Measurements from ENCODE around the gene RSRP1. TPM values are rescaled to one million over a fixed set of nuclear protein-coding genes. Genes with fewer than 3 reads are reported as not detected.

Gene RSRP1
- total and polyA plus RNA-seq, 2 of the 13 experiments (the other 11 are each of a cell fraction or from before 2014, with no cell fraction given): 43.9 to 52.8 TPM

DNA sequence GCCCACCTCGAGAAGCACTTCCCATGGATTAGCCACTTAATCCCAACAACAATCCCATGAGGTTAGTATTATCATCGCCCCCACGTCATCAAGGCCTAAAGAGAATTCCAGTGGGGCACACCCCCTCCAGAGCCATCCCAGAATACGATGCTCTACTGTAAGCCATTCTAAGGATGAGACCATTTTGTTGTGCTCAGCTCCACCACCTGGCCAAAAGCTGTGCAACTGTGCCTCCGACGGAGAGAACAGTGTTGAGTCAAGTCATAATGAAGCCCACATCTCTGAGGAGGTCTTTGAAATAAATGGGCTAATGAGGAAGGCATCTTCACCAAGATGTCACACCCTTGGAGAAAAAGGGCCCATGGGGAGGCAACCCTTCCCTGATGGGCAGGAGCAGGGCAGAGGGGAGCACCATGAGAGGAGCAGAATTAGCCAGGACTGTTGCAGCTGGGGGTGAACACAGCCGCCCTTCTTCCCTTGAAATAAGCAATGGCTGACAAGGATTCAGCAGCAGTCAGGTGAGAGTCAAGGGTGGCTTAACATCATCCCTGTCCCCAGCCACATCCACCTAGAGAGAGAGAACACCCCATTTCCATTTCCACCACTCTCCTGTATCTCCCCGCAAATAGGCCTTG is 29.5 kb downstream of the RSRP1 start:
- in situ Hi-C loops (cut with HindIII; ENCODE audit: extremely low pct_ligation_motif_present, low pct_unique_long_range_greater_than_20kb): no loop called here

DNA sequence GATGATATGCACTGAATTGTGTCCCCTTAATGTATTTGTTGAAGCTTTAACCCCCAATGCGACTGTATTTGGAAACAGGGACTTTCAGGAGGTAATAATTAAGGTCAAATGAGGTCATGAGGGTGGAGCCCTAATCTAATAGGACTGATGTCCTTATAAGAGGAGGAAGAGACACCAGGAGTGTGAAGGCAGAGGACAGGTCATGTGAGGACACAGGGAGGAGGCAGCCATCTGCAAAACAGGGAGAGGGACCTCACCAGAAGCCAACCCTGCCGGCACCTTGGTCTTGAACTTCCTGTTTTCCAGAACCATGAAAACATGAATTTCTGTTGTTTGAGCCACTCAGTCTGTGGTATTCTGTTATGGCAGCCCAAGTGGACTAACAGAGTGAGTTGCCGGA is 30.2 kb downstream of the RSRP1 start:
- no peaks in the 10 kb centered on the region for H3K27me3 ChIP-seq (ENCODE audit: control insufficient read depth in 1 of 2, insufficient read depth in 2 of 2, low read length in 2 of 2)
- H3K4me3 ChIP-seq (replicated peaks in 1 of 3; ENCODE audit: insufficient read depth in 1 of 3, low read depth in 2 of 3, low read length in 3 of 3): no peak overlapping the region
- H3K9ac ChIP-seq (ENCODE audit: insufficient read depth, low read depth, low read length): no peak overlapping the region
- no peak for FAIRE-seq
- H4K20me1 ChIP-seq (ENCODE audit: insufficient read depth, low read length): no peaks in the 10 kb centered on the region
- peaks cover 35% of the 10 kb centered on the region for H3K4me1 ChIP-seq (ENCODE audit: insufficient read depth, low read length)
- ChIA-PET POLR2A (interaction anchor here (0.9 kb wide), 1 partner anchor 15 kb away, joined by 4 read pairs; the partner anchor contains the start of gene SYF2), CTCF (ENCODE audit: low intra/inter-chr PET ratio, low total read pairs) (no interaction called here)
- in situ Hi-C loops (cut with HindIII; ENCODE audit: extremely low pct_ligation_motif_present, low pct_unique_long_range_greater_than_20kb) (no loop called here), intact Hi-C loops (cut with micrococcal nuclease; ENCODE audit: unreplicated experiment) (no loop called here)
- WGBS (ENCODE audit: low lambda C conversion rate): 77% methylated on average over 3 of the region's 3 CpGs
- TF ChIP-seq ZSCAN25 (CRISPR knock-in tag; IDR thresholded peaks at IDR 0.05) (no peak), ELF3 (CRISPR knock-in tag; IDR thresholded peaks at IDR 0.05) (no peak), RNF2 (conservative IDR thresholded peaks at IDR 0.05; ENCODE audit: low read depth) (no peak)
- peaks cover 0 to 5% of the 10 kb centered on the region in 2 experiments; a peak in 1 of 5 replicates for H3K36me3 ChIP-seq (replicated peaks in 1 of 2; ENCODE audit: control insufficient read depth in 1 of 2, insufficient read depth in 2 of 2, low read length in 2 of 2)
- DNase-seq (ENCODE audit: low spot score): no peak
- H2AFZ ChIP-seq (ENCODE audit: low read length): no peak overlapping the region
- no peaks in the 10 kb centered on the region for H3K79me2 ChIP-seq (ENCODE audit: insufficient read depth, low read length)
- no TSS peak for BruUV-seq (replicated peaks)
- no peaks in the 10 kb centered on the region for H3K9me3 ChIP-seq (ENCODE audit: low read length)
- H3K27ac ChIP-seq (ENCODE audit: extremely low read length, insufficient read depth, low read length): no peak overlapping the region
- H3K4me2 ChIP-seq (ENCODE audit: low read depth, low read length): no peak overlapping the region
- no peak for ATAC-seq

More for the DNA sequence above, 29.5 kb downstream of the RSRP1 start:
- Histone ChIP-seq H3K36me3 (replicated peaks in 1 of 2; ENCODE audit: control insufficient read depth in 1 of 2, insufficient read depth in 2 of 2, low read length in 2 of 2) (peaks cover 1 to 8% of the 10 kb centered on the region in 2 experiments; a peak in 2 of 5 replicates), H4K20me1 (ENCODE audit: insufficient read depth, low read length) (no peaks in the 10 kb centered on the region), H3K27me3 (ENCODE audit: control insufficient read depth in 1 of 2, insufficient read depth in 2 of 2, low read length in 2 of 2) (no peaks in the 10 kb centered on the region), H3K9me3 (ENCODE audit: low read length) (no peaks in the 10 kb centered on the region), H2AFZ (ENCODE audit: low read length) (no peak overlapping the region), H3K4me1 (ENCODE audit: insufficient read depth, low read length) (peaks cover 28% of the 10 kb centered on the region), H3K4me3 (replicated peaks in 1 of 3; ENCODE audit: insufficient read depth in 1 of 3, low read depth in 2 of 3, low read length in 3 of 3) (no peak overlapping the region), H3K4me2 (ENCODE audit: low read depth, low read length) (no peak overlapping the region), H3K9ac (ENCODE audit: insufficient read depth, low read depth, low read length) (no peak overlapping the region), H3K27ac (ENCODE audit: extremely low read length, insufficient read depth, low read length) (no peak overlapping the region), H3K79me2 (ENCODE audit: insufficient read depth, low read length) (no peaks in the 10 kb centered on the region)
- ChIA-PET CTCF (ENCODE audit: low intra/inter-chr PET ratio, low total read pairs) (interaction anchor here (1.2 kb wide), 1 partner anchor 100 kb away, joined by 3 read pairs; no protein-coding TSS in a partner anchor), POLR2A (interaction anchor here (0.9 to 2.1 kb wide), 2 partner anchors 15 kb away, joined by 4 to 7 read pairs; partner anchors contain the start of gene SYF2)
- peak; percentile 76 for ATAC-seq
- no TSS peak for BruUV-seq (replicated peaks)
- intact Hi-C loops (cut with micrococcal nuclease; ENCODE audit: unreplicated experiment): no loop called here
- no peak for DNase-seq (ENCODE audit: low spot score)
- WGBS (ENCODE audit: low lambda C conversion rate): 66% methylated on average over 8 of the region's 8 CpGs
- peak; percentile 70 for TF ChIP-seq STAG1 (CRISPR knock-in tag; IDR thresholded peaks at IDR 0.05)
- TF ChIP-seq, protein P1, sequence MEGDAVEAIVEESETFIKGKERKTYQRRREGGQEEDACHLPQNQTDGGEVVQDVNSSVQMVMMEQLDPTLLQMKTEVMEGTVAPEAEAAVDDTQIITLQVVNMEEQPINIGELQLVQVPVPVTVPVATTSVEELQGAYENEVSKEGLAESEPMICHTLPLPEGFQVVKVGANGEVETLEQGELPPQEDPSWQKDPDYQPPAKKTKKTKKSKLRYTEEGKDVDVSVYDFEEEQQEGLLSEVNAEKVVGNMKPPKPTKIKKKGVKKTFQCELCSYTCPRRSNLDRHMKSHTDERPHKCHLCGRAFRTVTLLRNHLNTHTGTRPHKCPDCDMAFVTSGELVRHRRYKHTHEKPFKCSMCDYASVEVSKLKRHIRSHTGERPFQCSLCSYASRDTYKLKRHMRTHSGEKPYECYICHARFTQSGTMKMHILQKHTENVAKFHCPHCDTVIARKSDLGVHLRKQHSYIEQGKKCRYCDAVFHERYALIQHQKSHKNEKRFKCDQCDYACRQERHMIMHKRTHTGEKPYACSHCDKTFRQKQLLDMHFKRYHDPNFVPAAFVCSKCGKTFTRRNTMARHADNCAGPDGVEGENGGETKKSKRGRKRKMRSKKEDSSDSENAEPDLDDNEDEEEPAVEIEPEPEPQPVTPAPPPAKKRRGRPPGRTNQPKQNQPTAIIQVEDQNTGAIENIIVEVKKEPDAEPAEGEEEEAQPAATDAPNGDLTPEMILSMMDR (CRISPR knock-in tag; IDR thresholded peaks at IDR 0.05): peak; percentile 57
- TF ChIP-seq HCFC1 (IDR thresholded peaks at IDR 0.05; ENCODE audit: low read depth, low read length): no peak
- no peak for FAIRE-seq
